Keratinocyte (primary cell): Measurements from ENCODE around the gene MYT1. TPM values are rescaled to one million over a fixed set of nuclear protein-coding genes. Genes with fewer than 3 reads are reported as not detected.

Experiments
- polyA plus RNA-seq, 5 experiments: library from polyadenylated mRNA; depleted of rRNA in 3 of 5; stranded (reverse) in 3 of 5; stranded (forward) in 1 of 5; unstranded in 1 of 5; fragments of >200 nt; gene quantifications; 1 replicate in 1 of 5; 2 replicates in 3 of 5; 3 replicates in 1 of 5; pipeline versions ENCODE4 v1.2.1 to v1.2.3, GENCODE V29; 2011 to 2012; ENCODE audit warnings: missing spikeins in 2 of 5, low read depth in 1 of 5, low replicate concordance in 1 of 5
- small RNA-seq, 3 experiments: library from RNA; depleted of rRNA; stranded (forward); fragments of <200 nt; gene quantifications; one replicate each; pipeline ENCODE3, GENCODE V24; 2012; ENCODE audit warnings: low read depth in 3 of 3, low replicate concordance in 1 of 3; ENCODE audit not compliant: insufficient read length in 3 of 3

MYT1 gene
- polyA plus RNA-seq, 1 donor (not counting 4 experiments of a cell fraction or from before 2014, with no cell fraction given) = not detected

Small RNA genes within 50 kb of the gene (small RNA-seq; reads per million reads assigned to genes)
- gene AL137028.2 = 0 reads per million in 3 experiments

Other genes with a start within 250 kb of the MYT1 start
- 24.1 to 42.2 TPM (median 28.7 TPM) in 3 replicates for gene UCKL1, start 208.0 kb upstream of the MYT1 start, polyA plus RNA-seq
- 2.4 to 4.4 TPM (median 3.8 TPM) in 3 replicates for gene ZNF512B, start 194.5 kb upstream of the MYT1 start, polyA plus RNA-seq
- gene SAMD10, start 184.8 kb upstream of the MYT1 start, polyA plus RNA-seq = 0.45 to 0.93 TPM (median 0.75 TPM) in 3 replicates
- gene PRPF6, start 183.3 kb upstream of the MYT1 start, polyA plus RNA-seq = 24.5 to 32.8 TPM (median 30.5 TPM) in 3 replicates
- 0.06 to 0.08 TPM (median 0.06 TPM) in 3 replicates for gene C20orf204, start 128.3 kb upstream of the MYT1 start, polyA plus RNA-seq
- gene SOX18, start 114.8 kb upstream of the MYT1 start, polyA plus RNA-seq = not detected in 3 replicates
- 8.4 to 13.1 TPM (median 9.1 TPM) in 3 replicates for gene TCEA2, start 101.3 kb upstream of the MYT1 start, polyA plus RNA-seq
- 11.6 to 17.4 TPM (median 11.8 TPM) in 3 replicates for gene RGS19, start 84.9 kb upstream of the MYT1 start, polyA plus RNA-seq
- 0.25 to 0.54 TPM (median 0.32 TPM) in 3 replicates for gene OPRL1, start 84.4 kb upstream of the MYT1 start, polyA plus RNA-seq
- gene LKAAEAR1, start 80.1 kb upstream of the MYT1 start, polyA plus RNA-seq = not detected in 3 replicates
- not detected in 3 replicates for gene NPBWR2, start 56.9 kb upstream of the MYT1 start, polyA plus RNA-seq
- 24.5 to 25.8 TPM (median 25.6 TPM) in 3 replicates for gene PCMTD2, start 91.3 kb downstream of the MYT1 start, polyA plus RNA-seq